ENCODE measurements around the gene NLRP5.
"Not testable (repeated sequence)": the region's sequence is repeated elsewhere in the genome, so short reads cannot be mapped to it uniquely, and the experiment has no call there.

NLRP5 gene

DNA sequence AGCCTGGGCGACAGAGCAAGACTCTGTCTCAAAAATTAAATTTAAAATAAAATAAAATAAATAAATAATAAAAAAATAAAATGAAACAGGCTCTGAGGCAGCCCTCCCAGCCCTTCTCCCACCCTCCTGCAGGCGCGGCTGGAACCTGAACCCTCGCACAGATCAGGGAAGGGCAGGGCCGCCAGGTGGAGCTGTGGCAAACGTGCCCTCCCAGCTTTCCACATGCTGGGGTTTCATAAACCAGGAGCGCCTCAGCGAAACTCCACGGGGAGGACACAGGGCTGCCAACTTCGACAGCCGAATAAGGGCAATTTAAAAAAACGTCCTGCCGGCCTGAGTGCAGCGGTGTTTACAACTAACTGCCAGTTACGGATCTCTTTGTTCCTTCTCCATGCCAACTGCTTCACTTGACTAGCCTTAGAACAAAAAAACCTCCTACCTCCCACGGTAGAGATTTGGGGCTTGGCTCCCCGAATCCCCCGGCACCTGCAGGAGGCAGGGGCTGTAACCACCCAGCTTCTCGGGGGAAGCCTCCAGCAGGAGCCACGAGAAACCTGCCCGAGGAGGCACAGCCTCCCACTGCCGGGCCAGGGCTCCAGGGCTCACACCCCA lies 118.6 kb downstream of the NLRP5 start:
- peaks cover 30% of the 10 kb centered on the region; the same call in 1 of the 2 replicates for H3K36me3 ChIP-seq (ENCODE audit: insufficient read depth, low read length)
- no peaks in the 10 kb centered on the region for H3K9me3 ChIP-seq (ENCODE audit: insufficient read depth, low read depth, low read length)
- no peak overlapping the region for H2AFZ ChIP-seq (ENCODE audit: low read length)
- H3K4me2 ChIP-seq (ENCODE audit: low read depth, low read length, poor library complexity, severe bottlenecking): no peak overlapping the region
- no peak overlapping the region for H3K9ac ChIP-seq (ENCODE audit: low read depth, low read length, poor library complexity, severe bottlenecking)
- H3K4me1 ChIP-seq (ENCODE audit: insufficient read depth, low read length, poor library complexity, severe bottlenecking): no peaks in the 10 kb centered on the region
- H4K20me1 ChIP-seq (ENCODE audit: insufficient read depth, low read length, poor library complexity, severe bottlenecking): peaks cover 59% of the 10 kb centered on the region
- no peaks in the 10 kb centered on the region for H3K27me3 ChIP-seq (ENCODE audit: insufficient read depth, low read length, poor library complexity, severe bottlenecking)
- peaks cover 76% of the 10 kb centered on the region for H3K79me2 ChIP-seq (ENCODE audit: insufficient read depth, low read length)
- no peaks in the 10 kb centered on the region for H3K9me2 ChIP-seq (replicated peaks; ENCODE audit: low read depth, low read length)
- TF ChIP-seq, protein P1, sequence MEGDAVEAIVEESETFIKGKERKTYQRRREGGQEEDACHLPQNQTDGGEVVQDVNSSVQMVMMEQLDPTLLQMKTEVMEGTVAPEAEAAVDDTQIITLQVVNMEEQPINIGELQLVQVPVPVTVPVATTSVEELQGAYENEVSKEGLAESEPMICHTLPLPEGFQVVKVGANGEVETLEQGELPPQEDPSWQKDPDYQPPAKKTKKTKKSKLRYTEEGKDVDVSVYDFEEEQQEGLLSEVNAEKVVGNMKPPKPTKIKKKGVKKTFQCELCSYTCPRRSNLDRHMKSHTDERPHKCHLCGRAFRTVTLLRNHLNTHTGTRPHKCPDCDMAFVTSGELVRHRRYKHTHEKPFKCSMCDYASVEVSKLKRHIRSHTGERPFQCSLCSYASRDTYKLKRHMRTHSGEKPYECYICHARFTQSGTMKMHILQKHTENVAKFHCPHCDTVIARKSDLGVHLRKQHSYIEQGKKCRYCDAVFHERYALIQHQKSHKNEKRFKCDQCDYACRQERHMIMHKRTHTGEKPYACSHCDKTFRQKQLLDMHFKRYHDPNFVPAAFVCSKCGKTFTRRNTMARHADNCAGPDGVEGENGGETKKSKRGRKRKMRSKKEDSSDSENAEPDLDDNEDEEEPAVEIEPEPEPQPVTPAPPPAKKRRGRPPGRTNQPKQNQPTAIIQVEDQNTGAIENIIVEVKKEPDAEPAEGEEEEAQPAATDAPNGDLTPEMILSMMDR (conservative IDR thresholded peaks at IDR 0.05; ENCODE audit: low read length): peak; percentile 54
- no peak for TF ChIP-seq EZH2phosphoT487 (IDR thresholded peaks at IDR 0.05; ENCODE audit: borderline replicate concordance)
- H3F3A ChIP-seq (ENCODE audit: low read depth): no peaks in the 10 kb centered on the region
- no peak overlapping the region for H3K4me3 ChIP-seq (ENCODE audit: low read length, poor library complexity, severe bottlenecking)

DNA sequence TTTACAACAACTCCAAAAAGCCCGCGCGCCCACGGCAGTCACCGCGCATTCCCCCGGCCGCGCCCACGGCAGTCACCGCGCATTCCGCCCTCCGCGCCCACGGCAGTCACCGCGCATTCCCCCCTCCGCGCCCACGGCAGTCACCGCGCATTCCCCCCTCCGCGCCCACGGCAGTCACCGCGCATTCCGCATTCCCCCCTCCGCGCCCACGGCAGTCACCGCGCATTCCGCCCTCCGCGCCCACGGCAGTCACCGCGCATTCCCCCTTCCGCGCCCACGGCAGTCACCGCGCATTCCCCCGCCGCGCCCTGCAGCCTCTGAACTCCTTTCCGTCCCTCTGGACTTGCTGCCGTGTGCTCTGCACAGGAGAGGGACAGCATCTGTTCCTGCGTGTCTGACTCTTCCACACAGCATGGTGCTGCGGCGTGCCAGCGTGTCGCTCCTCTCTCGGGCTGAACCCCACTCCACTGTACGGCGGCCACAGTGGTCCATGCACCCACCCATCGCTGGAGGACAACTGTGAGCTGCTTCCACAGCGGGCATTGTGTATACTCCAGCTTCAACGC lies 119.3 kb downstream of the NLRP5 start:
- H3K4me3 ChIP-seq (ENCODE audit: low read length, poor library complexity, severe bottlenecking): not testable (repeated sequence)

DNA sequence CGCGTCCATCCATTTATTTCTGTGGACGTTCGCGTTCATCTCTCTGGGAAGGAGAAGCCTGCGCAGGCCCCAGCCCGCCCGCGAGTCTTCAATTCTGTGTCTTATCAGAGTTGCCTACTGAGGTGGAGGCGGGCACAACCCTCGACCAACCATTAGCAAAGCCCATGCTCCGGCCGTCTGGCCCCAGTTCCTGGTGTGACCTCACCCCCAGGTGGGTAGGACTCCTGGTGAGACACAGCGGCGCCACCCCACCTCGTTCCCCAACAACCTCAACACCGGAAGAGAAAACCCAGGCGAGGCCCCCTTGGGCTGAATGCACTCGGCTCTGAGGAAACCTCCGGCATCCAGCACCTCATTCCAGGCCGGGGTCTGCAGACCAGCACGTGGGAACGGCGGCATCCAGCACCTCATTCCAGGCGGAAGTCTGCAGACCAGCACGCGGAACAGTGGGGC lies 119.8 kb downstream of the NLRP5 start:
- Histone ChIP-seq H3K27me3 (ENCODE audit: insufficient read depth, low read length, poor library complexity, severe bottlenecking) (no peaks in the 10 kb centered on the region), H2AFZ (ENCODE audit: low read length) (no peak overlapping the region), H3K36me3 (ENCODE audit: insufficient read depth, low read length) (peaks cover 18% of the 10 kb centered on the region; the same call in 1 of the 2 replicates), H3K79me2 (ENCODE audit: insufficient read depth, low read length) (peaks cover 88% of the 10 kb centered on the region), H3K9me3 (ENCODE audit: insufficient read depth, low read depth, low read length) (no peaks in the 10 kb centered on the region), H3F3A (ENCODE audit: low read depth) (no peaks in the 10 kb centered on the region), H3K4me3 (ENCODE audit: low read length, poor library complexity, severe bottlenecking) (no peak overlapping the region), H3K9ac (ENCODE audit: low read depth, low read length, poor library complexity, severe bottlenecking) (no peak overlapping the region), H4K20me1 (ENCODE audit: insufficient read depth, low read length, poor library complexity, severe bottlenecking) (peaks cover 70% of the 10 kb centered on the region), H3K4me2 (ENCODE audit: low read depth, low read length, poor library complexity, severe bottlenecking) (no peak overlapping the region), H3K4me1 (ENCODE audit: insufficient read depth, low read length, poor library complexity, severe bottlenecking) (no peaks in the 10 kb centered on the region), H3K9me2 (replicated peaks; ENCODE audit: low read depth, low read length) (no peaks in the 10 kb centered on the region)
- no peak for TF ChIP-seq EZH2phosphoT487 (IDR thresholded peaks at IDR 0.05; ENCODE audit: borderline replicate concordance)
- TF ChIP-seq, protein P1 (conservative IDR thresholded peaks at IDR 0.05; ENCODE audit: low read length): no peak

More for the DNA sequence above, 119.3 kb downstream of the NLRP5 start:
- H3F3A ChIP-seq (ENCODE audit: low read depth); H3K4me1 ChIP-seq (ENCODE audit: insufficient read depth, low read length, poor library complexity, severe bottlenecking); H2AFZ ChIP-seq (ENCODE audit: low read length); H3K9me2 ChIP-seq (replicated peaks; ENCODE audit: low read depth, low read length); H3K9me3 ChIP-seq (ENCODE audit: insufficient read depth, low read depth, low read length); H3K4me2 ChIP-seq (ENCODE audit: low read depth, low read length, poor library complexity, severe bottlenecking); H3K9ac ChIP-seq (ENCODE audit: low read depth, low read length, poor library complexity, severe bottlenecking); H3K27me3 ChIP-seq (ENCODE audit: insufficient read depth, low read length, poor library complexity, severe bottlenecking): not testable (repeated sequence)
- Histone ChIP-seq H3K36me3 (ENCODE audit: insufficient read depth, low read length) (peaks cover 23% of the 10 kb centered on the region; the same call in 1 of the 2 replicates), H4K20me1 (ENCODE audit: insufficient read depth, low read length, poor library complexity, severe bottlenecking) (peaks cover 65% of the 10 kb centered on the region), H3K79me2 (ENCODE audit: insufficient read depth, low read length) (peaks cover 83% of the 10 kb centered on the region)

Measured in Loucy (cell line).